ENCODE measurements around the gene CCM2L. TPM values are rescaled to one million over a fixed set of nuclear protein-coding genes. Genes with fewer than 3 reads are reported as not detected.

The CCM2L gene
- total RNA-seq, 2 donors from 2014 or later: not detected

GRCh38 chr20:32006053-32006452 is 4.2 kb upstream of the CCM2L start:
- H3K36me3 Mint-ChIP-seq (ENCODE audit: insufficient read depth in 2 of 2): no peaks in the 10 kb centered on the region
- no peaks in the 10 kb centered on the region for H3K4me1 Mint-ChIP-seq (ENCODE audit: low read depth)
- no peaks in the 10 kb centered on the region for H3K9me3 Mint-ChIP-seq
- DNase-seq: no peak
- no peak for ATAC-seq (replicated peaks in 1 of 2)
- no peak overlapping the region for H3K27ac Mint-ChIP-seq
- no peak overlapping the region for H3K4me3 Mint-ChIP-seq
- H3K27me3 Mint-ChIP-seq (ENCODE audit: low read depth): peaks cover 14% of the 10 kb centered on the region

- Mint-ChIP-seq H3K4me3 (no peak overlapping the region), H3K27ac (no peak overlapping the region), H3K36me3 (ENCODE audit: insufficient read depth in 2 of 2) (no peaks in the 10 kb centered on the region), H3K27me3 (ENCODE audit: low read depth) (peaks cover 14% of the 10 kb centered on the region), H3K9me3 (no peaks in the 10 kb centered on the region), H3K4me1 (ENCODE audit: low read depth) (no peaks in the 10 kb centered on the region)
- DNase-seq: no peak
- no peak for ATAC-seq (replicated peaks in 1 of 2)
Measured at GRCh38 chr20:32006841-32007786, 3.1 kb upstream of the CCM2L start.

GRCh38 chr20:32007787-32008616 is 2.2 kb upstream of the CCM2L start:
- no peaks in the 10 kb centered on the region for H3K9me3 Mint-ChIP-seq
- DNase-seq (no peak), ATAC-seq (replicated peaks in 1 of 2) (no peak)
- H3K4me1 Mint-ChIP-seq (ENCODE audit: low read depth): no peaks in the 10 kb centered on the region
- H3K27me3 Mint-ChIP-seq (ENCODE audit: low read depth): peaks cover 14% of the 10 kb centered on the region
- no peak overlapping the region for H3K4me3 Mint-ChIP-seq
- H3K27ac Mint-ChIP-seq: no peak overlapping the region
- H3K36me3 Mint-ChIP-seq (ENCODE audit: insufficient read depth in 2 of 2): no peaks in the 10 kb centered on the region

- ATAC-seq (replicated peaks in 1 of 2): no peak
Measured at GRCh38 chr20:32009564-32009963, 674 bp upstream of the CCM2L start.

GRCh38 chr20:32010666-32011065 is 428 bp downstream of the CCM2L start:
- no peak for DNase-seq
- Mint-ChIP-seq H3K27me3 (ENCODE audit: low read depth) (peaks cover 14% of the 10 kb centered on the region), H3K4me3 (no peak overlapping the region), H3K27ac (no peak overlapping the region), H3K9me3 (no peaks in the 10 kb centered on the region), H3K4me1 (ENCODE audit: low read depth) (no peaks in the 10 kb centered on the region), H3K36me3 (ENCODE audit: insufficient read depth in 2 of 2) (no peaks in the 10 kb centered on the region)
- ATAC-seq (replicated peaks in 1 of 2): no peak

More at GRCh38 chr20:32009564-32009963, 674 bp upstream of the CCM2L start:
- Mint-ChIP-seq H3K27me3 (ENCODE audit: low read depth) (peaks cover 14% of the 10 kb centered on the region), H3K4me3 (no peak overlapping the region), H3K9me3 (no peaks in the 10 kb centered on the region), H3K27ac (no peak overlapping the region), H3K4me1 (ENCODE audit: low read depth) (no peaks in the 10 kb centered on the region), H3K36me3 (ENCODE audit: insufficient read depth in 2 of 2) (no peaks in the 10 kb centered on the region)
- DNase-seq: no peak

GRCh38 chr20:32012159-32012688 is 2.0 kb downstream of the CCM2L start:
- Mint-ChIP-seq H3K9me3 (no peaks in the 10 kb centered on the region), H3K36me3 (ENCODE audit: insufficient read depth in 2 of 2) (no peaks in the 10 kb centered on the region), H3K4me1 (ENCODE audit: low read depth) (no peaks in the 10 kb centered on the region), H3K27me3 (ENCODE audit: low read depth) (peaks cover 21% of the 10 kb centered on the region), H3K4me3 (no peak overlapping the region), H3K27ac (no peak overlapping the region)
- DNase-seq: no peak
- ATAC-seq (replicated peaks in 1 of 2): no peak

GRCh38 chr20:32013326-32013725 is 3.1 kb downstream of the CCM2L start:
- peaks cover 9% of the 10 kb centered on the region for H3K4me1 Mint-ChIP-seq (ENCODE audit: low read depth)
- no peak for DNase-seq
- no peaks in the 10 kb centered on the region for H3K9me3 Mint-ChIP-seq
- no peak overlapping the region for H3K4me3 Mint-ChIP-seq
- H3K27ac Mint-ChIP-seq: no peak overlapping the region
- no peaks in the 10 kb centered on the region for H3K36me3 Mint-ChIP-seq (ENCODE audit: insufficient read depth in 2 of 2)
- peaks cover 19% of the 10 kb centered on the region for H3K27me3 Mint-ChIP-seq (ENCODE audit: low read depth)
- ATAC-seq (replicated peaks in 1 of 2): no peak

GRCh38 chr20:32017711-32018251 is 7.5 kb downstream of the CCM2L start:
- DNase-seq (peak; percentile 19 to 57), ATAC-seq (replicated peaks in 1 of 2) (peak in 1 of 2 donors; percentile 19)
- peak overlapping the region; percentile 86 for H3K4me3 Mint-ChIP-seq
- no peak overlapping the region for H3K27ac Mint-ChIP-seq
- peaks cover 26% of the 10 kb centered on the region for H3K4me1 Mint-ChIP-seq (ENCODE audit: low read depth)
- peaks cover 2 to 3% of the 10 kb centered on the region in 2 donors for H3K36me3 Mint-ChIP-seq (ENCODE audit: insufficient read depth in 2 of 2)
- no peaks in the 10 kb centered on the region for H3K9me3 Mint-ChIP-seq
- peaks cover 51% of the 10 kb centered on the region for H3K27me3 Mint-ChIP-seq (ENCODE audit: low read depth)

- H3K27me3 Mint-ChIP-seq (ENCODE audit: low read depth): peaks cover 59% of the 10 kb centered on the region
- peaks cover 26% of the 10 kb centered on the region for H3K4me1 Mint-ChIP-seq (ENCODE audit: low read depth)
- peak; percentile 44 to 57 for DNase-seq
- no peak overlapping the region for H3K27ac Mint-ChIP-seq
- H3K9me3 Mint-ChIP-seq: no peaks in the 10 kb centered on the region
- ATAC-seq (replicated peaks in 1 of 2): peak; percentile 67 to 69
- H3K4me3 Mint-ChIP-seq: peak overlapping the region; percentile 86
- H3K36me3 Mint-ChIP-seq (ENCODE audit: insufficient read depth in 2 of 2): peaks cover 2 to 3% of the 10 kb centered on the region in 2 donors
Measured at GRCh38 chr20:32018269-32019155, 8.3 kb downstream of the CCM2L start.

GRCh38 chr20:32019156-32019510 is 8.9 kb downstream of the CCM2L start:
- ATAC-seq (replicated peaks in 1 of 2) (no peak), DNase-seq (peak in 1 of 2 donors; percentile 7)
- Mint-ChIP-seq H3K27me3 (ENCODE audit: low read depth) (peaks cover 65% of the 10 kb centered on the region), H3K4me3 (peak overlapping the region; percentile 87 to 94), H3K36me3 (ENCODE audit: insufficient read depth in 2 of 2) (peaks cover 2 to 3% of the 10 kb centered on the region in 2 donors), H3K4me1 (ENCODE audit: low read depth) (peaks cover 26% of the 10 kb centered on the region), H3K9me3 (no peaks in the 10 kb centered on the region), H3K27ac (no peak overlapping the region)

GRCh38 chr20:32019563-32020463 is 9.6 kb downstream of the CCM2L start:
- no peak for ATAC-seq (replicated peaks in 1 of 2)

More at GRCh38 chr20:32019563-32020463, 9.6 kb downstream of the CCM2L start:
- no peaks in the 10 kb centered on the region for H3K9me3 Mint-ChIP-seq
- peaks cover 68% of the 10 kb centered on the region for H3K27me3 Mint-ChIP-seq (ENCODE audit: low read depth)
- H3K27ac Mint-ChIP-seq: no peak overlapping the region
- peaks cover 26% of the 10 kb centered on the region for H3K4me1 Mint-ChIP-seq (ENCODE audit: low read depth)
- no peak for DNase-seq
- H3K36me3 Mint-ChIP-seq (ENCODE audit: insufficient read depth in 2 of 2): peaks cover 2 to 3% of the 10 kb centered on the region in 2 donors
- peak overlapping the region; percentile 87 to 94 for H3K4me3 Mint-ChIP-seq

Data from activated T-cell treated with anti-CD3 and anti-CD28 coated beads, Interleukin-2, amount 50 U/mL, for 72 hours (primary cell).